Panc1 (cell line): ENCODE data around the gene TBKBP1. TPM values are rescaled to one million over a fixed set of nuclear protein-coding genes. Genes with fewer than 3 reads are reported as not detected.

ENCODE experiments used
- ATAC-seq: fragments of 200-7000 bp; cut with Tn5 transposase; 2 replicates; pipeline ENCODE4 v1.9.1; 2020; ENCODE audit warnings: mild to moderate bottlenecking, moderate library complexity
- BruUV-seq: library from RNA; stranded (reverse); fragments of 400-500 nt; replicated peaks from 2 replicates; lab custom pipeline; 2021; lab: Mats Ljungman, UMichigan
- CTCF ChIA-PET: fragments of 300-600 bp; sonication (Branson Sonifier 250); formaldehyde crosslinking; loops from one replicate; lab custom pipeline; 2022; ENCODE audit warnings: antibody characterized with exemption; lab: Charles Lee
- POLR2A ChIA-PET: fragments of 300-600 bp; sonication (Branson Sonifier 250); formaldehyde crosslinking; loops from one replicate; lab custom pipeline; 2022; ENCODE audit warnings: antibody characterized with exemption; lab: Charles Lee
- DNase-seq: peaks from one replicate; pipeline ENCODE4 v3.0.0-alpha.2; 2010; ENCODE audit warnings: low read depth, low spot score
- H3K27ac ChIP-seq: 2 replicates; pipeline ENCODE4 v1.5.1; 2011; ENCODE audit warnings: mild to moderate bottlenecking, low read length, inconsistent platforms
- H3K27me3 ChIP-seq: fragments of 200-500 bp; sonication (Bioruptor generic); 2 replicates; pipeline ENCODE4 v1.6.0; 2014; ENCODE audit warnings: low read length, inconsistent platforms; ENCODE audit not compliant: control insufficient read depth, insufficient read depth
- H3K36me3 ChIP-seq: fragments of 200-500 bp; sonication (Bioruptor generic); 2 replicates; pipeline ENCODE4 v1.5.1; 2014; ENCODE audit warnings: inconsistent platforms, mild to moderate bottlenecking, low read length, moderate library complexity; ENCODE audit not compliant: control insufficient read depth, insufficient read depth
- H3K4me1 ChIP-seq: 2 replicates; pipeline ENCODE4 v1.5.1; 2011; ENCODE audit warnings: inconsistent platforms, mild to moderate bottlenecking, low read length, moderate library complexity; ENCODE audit not compliant: control insufficient read depth, insufficient read depth
- H3K4me3 ChIP-seq, 2 experiments: 2 replicates each; pipeline ENCODE4 v1.5.1; 2011 to 2012; ENCODE audit warnings: low read depth in 2 of 2, low read length in 2 of 2, mild to moderate bottlenecking in 2 of 2, inconsistent platforms in 1 of 2, moderate library complexity in 1 of 2
- H3K9me3 ChIP-seq: fragments of 200-500 bp; sonication (Bioruptor generic); 2 replicates; pipeline ENCODE4 v1.5.1; 2014; ENCODE audit warnings: low read depth, mild to moderate bottlenecking, inconsistent platforms, low read length, moderate library complexity; ENCODE audit not compliant: control insufficient read depth, insufficient read depth
- POLR2AphosphoS5 ChIP-seq: IDR thresholded peaks from 2 replicates; pipeline ENCODE4 v1.6.1; 2012; ENCODE audit warnings: mild to moderate bottlenecking, low read depth, low read length, moderate library complexity
- SIN3A ChIP-seq: IDR thresholded peaks from 2 replicates; pipeline ENCODE4 v1.6.1; 2012; ENCODE audit warnings: low read depth, mild to moderate bottlenecking, low read length, moderate library complexity, borderline replicate concordance; ENCODE audit not compliant: insufficient read depth
- TCF7L2 ChIP-seq: IDR thresholded peaks from 2 replicates; pipeline ENCODE4 v1.6.1; 2011; ENCODE audit warnings: mild to moderate bottlenecking, low read depth, low read length, inconsistent platforms
- in situ Hi-C: cut with HindIII; loops from 2 replicates; pipeline ENCODE4 v1.10.0; 2016; ENCODE audit warnings: low sequenced_read_pairs, low pct_unique_long_range_greater_than_20kb
- intact Hi-C: fragments of 100-400 bp; cut with micrococcal nuclease; formaldehyde crosslinking; loops from one replicate; pipeline ENCODE4 v1.10.0; 2022; ENCODE audit not compliant: unreplicated experiment
- total RNA-seq: library from RNA; stranded (reverse); gene quantifications from one replicate; pipeline ENCODE4 v1.2.1, GENCODE V29; 2021; ENCODE audit not compliant: unreplicated experiment
- TF ChIP-seq, protein P1 (sequence below), 2 experiments: IDR thresholded peaks; 2 replicates each; pipeline ENCODE4 v1.6.1; 2011 to 2012; ENCODE audit warnings: low read depth in 2 of 2, control low read depth in 1 of 2, low read length in 1 of 2, mild to moderate bottlenecking in 1 of 2, moderate library complexity in 1 of 2; ENCODE audit not compliant: insufficient read depth in 1 of 2
- TF ChIP-seq, protein P2 (sequence below): fragments of 450-650 bp; IDR thresholded peaks from 2 replicates; pipeline ENCODE4 v1.5.1; 2017; ENCODE audit warnings: mild to moderate bottlenecking

Gene TBKBP1
- total RNA-seq, 1 experiment from 2014 or later: 12.0 TPM

DNA sequence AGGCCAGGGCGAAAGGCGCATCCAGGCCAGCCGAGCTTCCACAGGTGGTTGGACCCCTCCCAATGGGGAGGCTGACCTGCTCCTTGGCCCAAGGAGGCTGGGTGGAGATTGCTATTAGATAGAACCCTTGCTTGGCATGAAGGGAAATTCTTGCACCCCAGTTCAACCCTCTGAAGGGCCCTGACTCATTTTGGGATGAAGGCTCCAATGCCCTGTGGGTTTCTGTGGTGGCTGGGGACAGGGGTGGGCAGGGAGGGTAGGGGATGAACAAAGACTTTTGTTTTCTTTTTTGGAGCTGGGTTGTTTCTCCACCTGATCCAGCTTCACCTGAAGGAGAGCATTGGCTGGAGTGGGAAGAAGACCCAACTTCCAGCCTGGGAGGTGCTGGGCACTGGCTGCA is 22.4 kb downstream of the TBKBP1 start:
- no peak overlapping the region for H3K4me3 ChIP-seq
- DNase-seq (no peak), ATAC-seq (no peak)
- no TSS peak for BruUV-seq
- in situ Hi-C loops (no loop called here), intact Hi-C loops (no loop called here)
- H3K36me3 ChIP-seq: no peaks in the 10 kb centered on the region
- ChIA-PET POLR2A (no interaction called here), CTCF (interaction anchor here (0.7 kb wide), 1 partner anchor 15 kb away, joined by 3 read pairs; no protein-coding TSS in a partner anchor)
- peaks cover 3% of the 10 kb centered on the region; the same call in 1 of the 2 replicates for H3K4me1 ChIP-seq
- no peak overlapping the region for H3K27ac ChIP-seq
- H3K9me3 ChIP-seq: no peaks in the 10 kb centered on the region
- TF ChIP-seq TCF7L2: no peak
- no peak for TF ChIP-seq SIN3A
- TF ChIP-seq POLR2AphosphoS5: no peak
- TF ChIP-seq, protein P1, sequence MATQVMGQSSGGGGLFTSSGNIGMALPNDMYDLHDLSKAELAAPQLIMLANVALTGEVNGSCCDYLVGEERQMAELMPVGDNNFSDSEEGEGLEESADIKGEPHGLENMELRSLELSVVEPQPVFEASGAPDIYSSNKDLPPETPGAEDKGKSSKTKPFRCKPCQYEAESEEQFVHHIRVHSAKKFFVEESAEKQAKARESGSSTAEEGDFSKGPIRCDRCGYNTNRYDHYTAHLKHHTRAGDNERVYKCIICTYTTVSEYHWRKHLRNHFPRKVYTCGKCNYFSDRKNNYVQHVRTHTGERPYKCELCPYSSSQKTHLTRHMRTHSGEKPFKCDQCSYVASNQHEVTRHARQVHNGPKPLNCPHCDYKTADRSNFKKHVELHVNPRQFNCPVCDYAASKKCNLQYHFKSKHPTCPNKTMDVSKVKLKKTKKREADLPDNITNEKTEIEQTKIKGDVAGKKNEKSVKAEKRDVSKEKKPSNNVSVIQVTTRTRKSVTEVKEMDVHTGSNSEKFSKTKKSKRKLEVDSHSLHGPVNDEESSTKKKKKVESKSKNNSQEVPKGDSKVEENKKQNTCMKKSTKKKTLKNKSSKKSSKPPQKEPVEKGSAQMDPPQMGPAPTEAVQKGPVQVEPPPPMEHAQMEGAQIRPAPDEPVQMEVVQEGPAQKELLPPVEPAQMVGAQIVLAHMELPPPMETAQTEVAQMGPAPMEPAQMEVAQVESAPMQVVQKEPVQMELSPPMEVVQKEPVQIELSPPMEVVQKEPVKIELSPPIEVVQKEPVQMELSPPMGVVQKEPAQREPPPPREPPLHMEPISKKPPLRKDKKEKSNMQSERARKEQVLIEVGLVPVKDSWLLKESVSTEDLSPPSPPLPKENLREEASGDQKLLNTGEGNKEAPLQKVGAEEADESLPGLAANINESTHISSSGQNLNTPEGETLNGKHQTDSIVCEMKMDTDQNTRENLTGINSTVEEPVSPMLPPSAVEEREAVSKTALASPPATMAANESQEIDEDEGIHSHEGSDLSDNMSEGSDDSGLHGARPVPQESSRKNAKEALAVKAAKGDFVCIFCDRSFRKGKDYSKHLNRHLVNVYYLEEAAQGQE (IDR thresholded peaks at IDR 0.05; ENCODE audit: insufficient read depth in 1 of 2, low read depth in 2 of 2, low read length in 1 of 2): no peak
- peaks cover 5% of the 10 kb centered on the region; the same call in 1 of the 2 replicates for H3K27me3 ChIP-seq

DNA sequence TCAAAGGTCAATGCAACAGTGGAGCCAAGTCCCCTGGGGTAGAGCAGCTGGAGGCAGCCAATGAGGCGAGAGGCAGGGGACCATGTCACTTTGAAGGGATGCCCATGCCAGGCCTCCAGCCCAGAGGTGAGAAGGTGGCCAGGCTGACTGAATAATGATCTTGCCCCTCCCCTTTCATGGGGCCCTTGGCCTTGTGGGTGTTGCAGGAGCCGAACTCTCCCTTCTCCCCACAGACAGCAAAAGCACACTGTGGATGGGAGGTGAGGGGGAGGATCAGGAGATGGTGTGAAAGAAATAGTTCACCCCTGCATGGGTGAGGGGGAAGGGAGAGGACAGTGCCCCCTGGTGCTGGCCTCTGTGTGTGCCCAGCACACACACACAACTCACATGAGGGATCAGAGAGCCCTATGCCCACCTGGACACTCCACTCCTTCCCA is 23.3 kb downstream of the TBKBP1 start:
- no peak overlapping the region for H3K4me3 ChIP-seq
- BruUV-seq: no TSS peak
- ChIA-PET CTCF (no interaction called here), POLR2A (no interaction called here)
- H3K27me3 ChIP-seq: peaks cover 5% of the 10 kb centered on the region; the same call in 1 of the 2 replicates
- H3K4me1 ChIP-seq: peaks cover 3% of the 10 kb centered on the region; the same call in 1 of the 2 replicates
- in situ Hi-C loops (no loop called here), intact Hi-C loops (no loop called here)
- no peak for ATAC-seq
- no peak overlapping the region for H3K27ac ChIP-seq
- no peaks in the 10 kb centered on the region for H3K36me3 ChIP-seq
- TF ChIP-seq, protein P1 (IDR thresholded peaks at IDR 0.05; ENCODE audit: insufficient read depth in 1 of 2, low read depth in 2 of 2, low read length in 1 of 2): no peak
- TF ChIP-seq SIN3A (no peak), TCF7L2 (no peak), POLR2AphosphoS5 (no peak)
- TF ChIP-seq, protein P2, sequence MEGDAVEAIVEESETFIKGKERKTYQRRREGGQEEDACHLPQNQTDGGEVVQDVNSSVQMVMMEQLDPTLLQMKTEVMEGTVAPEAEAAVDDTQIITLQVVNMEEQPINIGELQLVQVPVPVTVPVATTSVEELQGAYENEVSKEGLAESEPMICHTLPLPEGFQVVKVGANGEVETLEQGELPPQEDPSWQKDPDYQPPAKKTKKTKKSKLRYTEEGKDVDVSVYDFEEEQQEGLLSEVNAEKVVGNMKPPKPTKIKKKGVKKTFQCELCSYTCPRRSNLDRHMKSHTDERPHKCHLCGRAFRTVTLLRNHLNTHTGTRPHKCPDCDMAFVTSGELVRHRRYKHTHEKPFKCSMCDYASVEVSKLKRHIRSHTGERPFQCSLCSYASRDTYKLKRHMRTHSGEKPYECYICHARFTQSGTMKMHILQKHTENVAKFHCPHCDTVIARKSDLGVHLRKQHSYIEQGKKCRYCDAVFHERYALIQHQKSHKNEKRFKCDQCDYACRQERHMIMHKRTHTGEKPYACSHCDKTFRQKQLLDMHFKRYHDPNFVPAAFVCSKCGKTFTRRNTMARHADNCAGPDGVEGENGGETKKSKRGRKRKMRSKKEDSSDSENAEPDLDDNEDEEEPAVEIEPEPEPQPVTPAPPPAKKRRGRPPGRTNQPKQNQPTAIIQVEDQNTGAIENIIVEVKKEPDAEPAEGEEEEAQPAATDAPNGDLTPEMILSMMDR: no peak; the same call in 1 of the 2 replicates
- no peak for DNase-seq
- no peaks in the 10 kb centered on the region for H3K9me3 ChIP-seq
